HepG2 (cell line): ENCODE measurements around the gene LOXL4. TPM values are rescaled to one million over a fixed set of nuclear protein-coding genes. Genes with fewer than 3 reads are reported as not detected.

Experiments used
- AHR ChIP-seq: IDR thresholded peaks from 2 replicates; pipeline ENCODE4 v1.6.1; 2018; ENCODE audit warnings: missing genetic modification reagents, missing compliant biosample characterization
- ARID5B ChIP-seq: IDR thresholded peaks from 2 replicates; pipeline ENCODE4 v1.4.0; 2020; ENCODE audit warnings: mild to moderate bottlenecking, missing genetic modification reagents
- CBX1 ChIP-seq: IDR thresholded peaks from one replicate; pipeline ENCODE4 v1.6.1; 2016; ENCODE audit warnings: antibody characterized with exemption, low read depth
- CREB3 ChIP-seq: sonication (generic); formaldehyde crosslinking; IDR thresholded peaks from 2 replicates; pipeline ENCODE4 v1.5.0; 2020; ENCODE audit warnings: missing genetic modification reagents
- DR1 ChIP-seq: sonication (generic); formaldehyde crosslinking; IDR thresholded peaks from 2 replicates; pipeline ENCODE4 v1.8.0; 2021; ENCODE audit warnings: mild to moderate bottlenecking, missing genetic modification reagents, inconsistent platforms
- EEA1 ChIP-seq: sonication (generic); formaldehyde crosslinking; IDR thresholded peaks from 2 replicates; pipeline ENCODE4 v1.5.1; 2020; ENCODE audit warnings: mild to moderate bottlenecking, missing genetic modification reagents, borderline replicate concordance
- GATAD1 ChIP-seq: IDR thresholded peaks from 2 replicates; pipeline ENCODE4 v1.6.1; 2016; ENCODE audit warnings: missing genetic modification reagents, missing compliant biosample characterization
- HNRNPK ChIP-seq: fragments of 200-400 bp; formaldehyde crosslinking; IDR thresholded peaks from 2 replicates; pipeline ENCODE4 v1.6.1; 2018; ENCODE audit warnings: low read length, low read depth, moderate library complexity, mild to moderate bottlenecking; ENCODE audit not compliant: poor library complexity, severe bottlenecking
- IRX3 ChIP-seq: sonication (generic); formaldehyde crosslinking; IDR thresholded peaks from 2 replicates; pipeline ENCODE4 v1.8.1; 2023; ENCODE audit warnings: mild to moderate bottlenecking, low read depth, missing genetic modification reagents, borderline replicate concordance
- KDM3A ChIP-seq: IDR thresholded peaks from 2 replicates; pipeline ENCODE4 v1.6.1; 2018; ENCODE audit warnings: low read depth, missing compliant biosample characterization
- KLF11 ChIP-seq: IDR thresholded peaks from 2 replicates; pipeline ENCODE4 v1.6.1; 2016; ENCODE audit warnings: missing compliant biosample characterization
- KMT2A ChIP-seq: sonication (generic); formaldehyde crosslinking; IDR thresholded peaks from 2 replicates; pipeline ENCODE4 v1.4.0; 2020; ENCODE audit warnings: missing genetic modification reagents
- PHF8 ChIP-seq: sonication (generic); formaldehyde crosslinking; IDR thresholded peaks from 2 replicates; pipeline ENCODE4 v1.5.0; 2020; ENCODE audit warnings: missing genetic modification reagents
- PRDM10 ChIP-seq: sonication (generic); formaldehyde crosslinking; IDR thresholded peaks from 2 replicates; pipeline ENCODE4 v1.4.0; 2020; ENCODE audit warnings: low read depth, missing genetic modification reagents
- REL ChIP-seq: sonication (generic); formaldehyde crosslinking; conservative IDR thresholded peaks from 2 replicates; pipeline ENCODE4 v1.8.0; 2022; ENCODE audit warnings: mild to moderate bottlenecking, missing genetic modification reagents, moderate library complexity
- SRSF4 ChIP-seq: fragments of 200-400 bp; formaldehyde crosslinking; IDR thresholded peaks from one replicate; pipeline ENCODE4 v1.6.1; 2018; ENCODE audit warnings: mild to moderate bottlenecking, low read depth, low read length, moderate library complexity; ENCODE audit not compliant: poor library complexity, severe bottlenecking
- TBX3 ChIP-seq: fragments of 450-650 bp; IDR thresholded peaks from 2 replicates; pipeline ENCODE4 v1.6.1; 2017; ENCODE audit warnings: antibody characterized with exemption, mild to moderate bottlenecking, inconsistent platforms, borderline replicate concordance
- ZMAT5 ChIP-seq: sonication (generic); formaldehyde crosslinking; IDR thresholded peaks from 2 replicates; pipeline ENCODE4 v1.5.0; 2020; ENCODE audit warnings: mild to moderate bottlenecking, low read depth, missing genetic modification reagents, borderline replicate concordance
- ZNF225 ChIP-seq: sonication (generic); formaldehyde crosslinking; IDR thresholded peaks from 2 replicates; pipeline ENCODE4 v1.4.0; 2020; ENCODE audit warnings: mild to moderate bottlenecking, missing genetic modification reagents
- ZNF3 ChIP-seq: IDR thresholded peaks from 2 replicates; pipeline ENCODE4 v1.7.0; 2017; ENCODE audit warnings: inconsistent platforms
- ZNF33B ChIP-seq: sonication (generic); formaldehyde crosslinking; IDR thresholded peaks from 2 replicates; pipeline ENCODE4 v1.5.1; 2020; ENCODE audit warnings: mild to moderate bottlenecking, missing genetic modification reagents
- ZNF343 ChIP-seq: sonication (generic); formaldehyde crosslinking; IDR thresholded peaks from 2 replicates; pipeline ENCODE4 v1.4.0; 2020; ENCODE audit warnings: mild to moderate bottlenecking, missing genetic modification reagents
- ZNF878 ChIP-seq: sonication (generic); formaldehyde crosslinking; IDR thresholded peaks from 2 replicates; pipeline ENCODE4 v1.8.1; 2023; ENCODE audit warnings: mild to moderate bottlenecking, missing genetic modification reagents, moderate library complexity
- polyA plus RNA-seq, 8 experiments: library from polyadenylated mRNA; depleted of rRNA in 3 of 8; stranded (reverse) in 7 of 8; unstranded in 1 of 8; fragments of >200 nt; fragmentation: Illumina TruSeq in 4 of 8; extraction: Trizol in 4 of 8; gene quantifications; 2 replicates each; pipeline versions ENCODE4 v1.2.1 to v1.2.3, GENCODE V29; 2011 to 2016; ENCODE audit warnings: low read depth in 4 of 8, missing spikeins in 1 of 8, mixed read lengths in 1 of 8; ENCODE audit not compliant: insufficient read depth in 1 of 8
- total RNA-seq, 5 experiments: library from RNA; depleted of rRNA; stranded (reverse); fragments of >200 nt; fragmentation: Illumina TruSeq; extraction: Trizol; gene quantifications; 2 replicates each; pipeline ENCODE4 v1.2.3, GENCODE V29; 2016; ENCODE audit warnings: low read depth in 1 of 5

LOXL4 gene
- total and polyA plus RNA-seq, 2 of the 13 experiments (the other 11 are each of a cell fraction or from before 2014, with no cell fraction given): 8.8 to 21.1 TPM

GRCh38 chr10:98268694-98269431, 869 bp upstream of the LOXL4 start (continued):
- TF ChIP-seq HNRNPK (no peak), ZNF3 (no peak), ZNF225 (CRISPR knock-in tag) (no peak), GATAD1 (CRISPR knock-in tag) (no peak), KLF11 (CRISPR knock-in tag) (no peak), PHF8 (CRISPR knock-in tag) (peak; percentile 1; the same call in 1 of the 2 replicates), ZNF33B (CRISPR knock-in tag) (no peak), IRX3 (CRISPR knock-in tag) (no peak), KMT2A (CRISPR knock-in tag) (no peak), ZNF878 (CRISPR knock-in tag) (no peak), AHR (CRISPR knock-in tag) (no peak), REL (CRISPR knock-in tag) (no peak), TBX3 (no peak), CBX1 (peak; percentile 62), KDM3A (CRISPR knock-in tag) (no peak), PRDM10 (CRISPR knock-in tag) (no peak), ZNF343 (CRISPR knock-in tag) (no peak), DR1 (no peak), ARID5B (no peak), ZMAT5 (CRISPR knock-in tag) (no peak), SRSF4 (no peak), CREB3 (CRISPR knock-in tag) (no peak), EEA1 (no peak)
